H9 (cell line): Measurements from ENCODE around the gene ZNF26. TPM values are rescaled to one million over a fixed set of nuclear protein-coding genes. Genes with fewer than 3 reads are reported as not detected.
"Not testable (repeated sequence)": the region's sequence is repeated elsewhere in the genome, so short reads cannot be mapped to it uniquely, and the experiment has no call there.

ENCODE experiments used
- DNase-seq: peaks from one replicate; pipeline ENCODE4 v3.0.0-alpha.2; 2017
- H2AFZ ChIP-seq: one replicate; pipeline ENCODE4 v1.6.1; 2013; ENCODE audit warnings: mild to moderate bottlenecking, low read length, control low read depth, moderate library complexity
- H2AK5ac ChIP-seq: 2 replicates; pipeline ENCODE4 v1.6.1; 2013; ENCODE audit warnings: low read length, control low read depth, mixed read lengths; ENCODE audit not compliant: insufficient read length
- H2BK120ac ChIP-seq: one replicate; pipeline ENCODE4 v1.6.1; 2013; ENCODE audit warnings: low read depth, mild to moderate bottlenecking, low read length, control low read depth, inconsistent platforms; ENCODE audit not compliant: poor library complexity, severe bottlenecking
- H2BK12ac ChIP-seq: 2 replicates; pipeline ENCODE4 v1.6.1; 2013; ENCODE audit warnings: low read length, control low read depth, mixed read lengths, low read depth; ENCODE audit not compliant: insufficient read length
- H2BK15ac ChIP-seq: 2 replicates; pipeline ENCODE4 v1.6.1; 2013; ENCODE audit warnings: low read depth, low read length, control low read depth
- H2BK20ac ChIP-seq: one replicate; pipeline ENCODE4 v1.6.1; 2013; ENCODE audit warnings: low read depth, mild to moderate bottlenecking, low read length, control low read depth, inconsistent platforms; ENCODE audit not compliant: poor library complexity, severe bottlenecking
- H2BK5ac ChIP-seq: 2 replicates; pipeline ENCODE4 v1.6.1; 2013; ENCODE audit warnings: low read length, control low read depth, mixed read lengths; ENCODE audit not compliant: insufficient read length
- H3K14ac ChIP-seq: 2 replicates; pipeline ENCODE4 v1.6.1; 2013; ENCODE audit warnings: low read length, control low read depth; ENCODE audit not compliant: insufficient read depth
- H3K18ac ChIP-seq: 2 replicates; pipeline ENCODE4 v1.6.1; 2013; ENCODE audit warnings: low read depth, mild to moderate bottlenecking, mixed read lengths, low read length, control low read depth; ENCODE audit not compliant: insufficient read length
- H3K23ac ChIP-seq: 2 replicates; pipeline ENCODE4 v1.6.1; 2013; ENCODE audit warnings: low read length, control low read depth, mixed read lengths, low read depth; ENCODE audit not compliant: insufficient read length
- H3K23me2 ChIP-seq: 2 replicates; pipeline ENCODE4 v1.6.1; 2013; ENCODE audit warnings: low read depth, mild to moderate bottlenecking, mixed read lengths, low read length, control low read depth; ENCODE audit not compliant: insufficient read length, poor library complexity, severe bottlenecking
- H3K27ac ChIP-seq: 2 replicates; pipeline ENCODE4 v1.5.1; 2013; ENCODE audit warnings: low read length, control low read depth, mixed read lengths, low read depth; ENCODE audit not compliant: insufficient read length
- H3K27me3 ChIP-seq: 2 replicates; pipeline ENCODE4 v1.6.1; 2013; ENCODE audit warnings: low read length, control low read depth, inconsistent platforms; ENCODE audit not compliant: insufficient read depth
- H3K4ac ChIP-seq: 2 replicates; pipeline ENCODE4 v1.6.1; 2013; ENCODE audit warnings: low read depth, mild to moderate bottlenecking, control low read depth, inconsistent platforms, low read length, moderate library complexity
- H3K4me1 ChIP-seq: 2 replicates; pipeline ENCODE4 v1.6.1; 2013; ENCODE audit warnings: low read length, control low read depth, inconsistent platforms; ENCODE audit not compliant: insufficient read depth
- H3K4me2 ChIP-seq: 2 replicates; pipeline ENCODE4 v1.6.1; 2013; ENCODE audit warnings: low read length, control low read depth, mixed read lengths; ENCODE audit not compliant: insufficient read length, insufficient read depth
- H3K56ac ChIP-seq: 2 replicates; pipeline ENCODE4 v1.6.1; 2013; ENCODE audit warnings: low read depth, mild to moderate bottlenecking, mixed read lengths, low read length, control low read depth; ENCODE audit not compliant: insufficient read length
- H3K79me1 ChIP-seq: 2 replicates; pipeline ENCODE4 v1.6.1; 2013; ENCODE audit warnings: low read depth, mild to moderate bottlenecking, moderate library complexity, low read length, control low read depth, inconsistent platforms; ENCODE audit not compliant: insufficient read depth, poor library complexity, severe bottlenecking
- H3K79me2 ChIP-seq: 2 replicates; pipeline ENCODE4 v1.6.1; 2013; ENCODE audit warnings: low read length, control low read depth, inconsistent platforms; ENCODE audit not compliant: insufficient read depth
- H3K9ac ChIP-seq: 2 replicates; pipeline ENCODE4 v1.6.1; 2013; ENCODE audit warnings: low read length, control low read depth, mixed read lengths; ENCODE audit not compliant: insufficient read length; ENCODE audit errors: extremely low read depth
- H3K9me3 ChIP-seq: one replicate; pipeline ENCODE4 v1.6.1; 2013; ENCODE audit warnings: low read depth, low read length, inconsistent platforms; ENCODE audit not compliant: control insufficient read depth
- H3T11ph ChIP-seq: one replicate; pipeline ENCODE4 v1.6.1; 2013; ENCODE audit warnings: mild to moderate bottlenecking, low read length, control low read depth, inconsistent platforms
- H4K20me1 ChIP-seq: one replicate; pipeline ENCODE4 v1.6.1; 2013; ENCODE audit not compliant: control insufficient read depth, insufficient read length, insufficient read depth
- H4K5ac ChIP-seq: 2 replicates; pipeline ENCODE4 v1.6.1; 2013; ENCODE audit warnings: low read depth, mild to moderate bottlenecking, mixed read lengths, low read length, control low read depth; ENCODE audit not compliant: insufficient read length
- H4K8ac ChIP-seq: replicated peaks from 2 replicates; pipeline ENCODE4 v1.6.1; 2013; ENCODE audit warnings: low read length, control low read depth, mixed read lengths, low read depth; ENCODE audit not compliant: insufficient read length
- H4K91ac ChIP-seq: 2 replicates; pipeline ENCODE4 v1.6.1; 2013; ENCODE audit warnings: low read depth, mild to moderate bottlenecking, moderate library complexity, mixed read lengths, low read length, control low read depth; ENCODE audit not compliant: insufficient read length
- H3K27ac Mint-ChIP-seq, 3 experiments: 2 replicates in 2 of 3; 3 replicates in 1 of 3; pipeline ENCODE4 v1.8.0; 2020 to 2021; ENCODE audit warnings: mixed read lengths in 3 of 3, mild to moderate bottlenecking in 1 of 3, moderate library complexity in 1 of 3
- H3K27me3 Mint-ChIP-seq: 2 replicates; pipeline ENCODE4 v1.8.0; 2021; ENCODE audit warnings: low read depth, mild to moderate bottlenecking, moderate library complexity, mixed read lengths
- H3K36me3 Mint-ChIP-seq, 3 experiments: 2 replicates in 2 of 3; 3 replicates in 1 of 3; pipeline ENCODE4 v1.8.0; 2020 to 2021; ENCODE audit warnings: low read depth in 3 of 3, mixed read lengths in 3 of 3; ENCODE audit not compliant: insufficient read depth in 1 of 3
- H3K4me1 Mint-ChIP-seq, 2 experiments: 2 replicates each; pipeline ENCODE4 v1.8.0; 2020; ENCODE audit warnings: mixed read lengths in 2 of 2
- H3K4me3 Mint-ChIP-seq, 2 experiments: 2 replicates in 1 of 2; 3 replicates in 1 of 2; pipeline ENCODE4 v1.8.0; 2020 to 2021; ENCODE audit warnings: mild to moderate bottlenecking in 2 of 2, mixed read lengths in 2 of 2, moderate library complexity in 1 of 2
- H3K9me3 Mint-ChIP-seq, 2 experiments: 2 replicates in 1 of 2; 3 replicates in 1 of 2; pipeline ENCODE4 v1.8.0; 2020; ENCODE audit warnings: mild to moderate bottlenecking in 2 of 2, mixed read lengths in 2 of 2, moderate library complexity in 1 of 2
- WGBS: extraction: QIAGEN DNeasy Blood & Tissue Kit; methylation state at CpG from one replicate; pipeline ENCODE4 v1.1.7; 2013; ENCODE audit warnings: missing lambda C conversion rate, low lambda C conversion rate, mixed read lengths; ENCODE audit not compliant: insufficient read length; ENCODE audit errors: extremely low coverage; 5-methylcytosine and 5-hydroxymethylcytosine counted together
- total RNA-seq: library from RNA; stranded (reverse); gene quantifications from 2 replicates; pipeline ENCODE4 v1.2.1, GENCODE V29; 2021
- TF ChIP-seq, protein P1 (sequence below): fragments of 200-600 bp; sonication (generic); conservative IDR thresholded peaks from 3 replicates; pipeline ENCODE4 v1.8.0; 2021; ENCODE audit warnings: antibody characterized with exemption, mild to moderate bottlenecking

Gene ZNF26
- total RNA-seq, 1 experiment from 2014 or later: 13.2 TPM

DNA sequence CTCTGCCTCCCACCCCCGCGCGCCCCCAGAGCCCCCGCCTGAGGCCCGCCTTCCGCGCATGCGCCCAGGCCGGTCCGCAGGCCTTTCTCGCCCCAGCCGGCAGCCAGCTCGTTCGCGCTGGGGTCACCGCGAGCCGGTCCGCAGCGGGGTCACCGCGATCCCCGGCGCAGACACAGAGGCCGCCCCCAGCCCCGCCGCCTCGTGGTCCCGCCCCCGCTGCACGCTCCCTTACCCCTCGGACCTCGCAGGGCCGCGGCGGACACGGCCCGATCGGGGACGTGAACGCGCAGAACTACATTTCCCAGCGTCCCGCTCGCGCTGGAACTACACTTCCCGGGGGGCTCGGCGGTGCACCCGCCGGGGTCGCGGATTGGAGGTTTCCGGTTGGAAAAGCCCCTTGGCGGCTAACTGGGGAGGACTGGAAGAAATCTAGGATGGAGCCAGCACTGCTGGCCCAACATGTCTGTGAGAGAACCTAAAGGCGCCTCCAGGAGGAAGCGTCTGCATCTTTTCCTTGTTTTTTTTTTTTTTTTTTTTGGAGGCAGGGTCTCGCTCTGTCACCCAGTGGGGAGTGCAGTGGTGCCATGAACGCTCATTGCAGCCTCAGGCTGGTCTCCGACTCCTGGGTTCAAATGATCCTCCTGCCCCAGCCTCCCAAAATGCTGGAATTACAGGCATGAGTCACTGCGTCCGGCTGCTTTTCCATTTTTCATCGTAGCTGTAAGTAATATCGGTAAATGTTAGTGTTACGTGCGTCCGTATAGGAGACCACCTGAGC lies 30.0 kb upstream of the ZNF26 start, which contains the start of gene ZNF605:
Gene ZNF605, minus strand, starts transcription at position 296 of the 778 bp plus-strand sequence. CDS start 10,671 bp downstream, outside the sequence.
- H2AFZ ChIP-seq: no peak within 1 kb of the TSS

DNA sequence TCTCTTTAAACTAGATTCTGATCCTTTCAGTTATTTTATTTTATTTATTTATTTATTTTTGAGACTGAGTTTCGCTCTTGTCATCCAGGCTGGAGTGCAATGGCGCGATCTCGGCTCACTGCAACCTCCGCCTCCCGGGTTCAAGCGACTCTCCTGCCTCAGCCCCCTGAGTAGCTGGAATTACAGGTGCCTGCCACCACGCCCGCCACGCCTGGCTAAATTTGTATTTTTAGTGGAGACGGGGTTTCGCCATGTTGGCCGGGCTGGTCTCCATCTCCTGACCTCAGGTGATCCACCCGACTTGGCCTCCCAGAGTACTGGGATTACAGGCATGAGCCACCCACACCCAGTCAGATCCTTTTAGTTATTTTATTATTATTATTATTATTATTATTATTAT lies 24.4 kb upstream of the ZNF26 start:
- H3K18ac ChIP-seq, H3K27ac ChIP-seq, H3K27me3 Mint-ChIP-seq, H3K4me2 ChIP-seq, H4K91ac ChIP-seq, H3K4me3 Mint-ChIP-seq, H3K79me2 ChIP-seq, H3K4ac ChIP-seq, H3K9ac ChIP-seq, H4K8ac ChIP-seq, H2BK5ac ChIP-seq, H4K5ac ChIP-seq, H2BK15ac ChIP-seq, H2AFZ ChIP-seq, H3K56ac ChIP-seq, H2AK5ac ChIP-seq, H3K79me1 ChIP-seq, H4K20me1 ChIP-seq, H3K27ac Mint-ChIP-seq, H2BK12ac ChIP-seq, H3K4me1 Mint-ChIP-seq, H3K23me2 ChIP-seq, H3K14ac ChIP-seq, DNase-seq, H2BK120ac ChIP-seq, H3K27me3 ChIP-seq, H3T11ph ChIP-seq, H3K4me1 ChIP-seq, H3K23ac ChIP-seq, H2BK20ac ChIP-seq: not testable (repeated sequence)
- Mint-ChIP-seq H3K9me3 (peaks cover 72 to 78% of the 10 kb centered on the region in 2 experiments), H3K36me3 (peaks cover 24 to 33% (median 26%) of the 10 kb centered on the region in 3 experiments)
- H3K9me3 ChIP-seq: peaks cover 15% of the 10 kb centered on the region
- no CpG with 5 or more reads among the region's 14 CpGs for WGBS

More for the DNA sequence above, 30.0 kb upstream of the ZNF26 start, which contains the start of gene ZNF605:
- Histone ChIP-seq H3T11ph (no peak within 1 kb of the TSS), H3K23me2 (peaks cover 2% of the 10 kb centered on the region), H4K5ac (no peak within 1 kb of the TSS), H2BK120ac (no peak within 1 kb of the TSS), H4K20me1 (no peaks in the 10 kb centered on the region), H2BK12ac (no peak within 1 kb of the TSS), H2BK5ac (no peak within 1 kb of the TSS), H4K8ac (no peak within 1 kb of the TSS), H3K23ac (no peak within 1 kb of the TSS), H2BK20ac (no peak within 1 kb of the TSS), H3K79me2 (peaks cover 2% of the 10 kb centered on the region; the same call in 1 of the 2 replicates), H3K4ac (no peak within 1 kb of the TSS), H2BK15ac (no peak within 1 kb of the TSS), H4K91ac (no peak within 1 kb of the TSS), H3K9ac (peak within 1 kb of the TSS; percentile 63), H3K79me1 (no peaks in the 10 kb centered on the region), H2AK5ac (no peak within 1 kb of the TSS), H3K4me1 (no peaks in the 10 kb centered on the region), H3K18ac (peak within 1 kb of the TSS; percentile 70), H3K4me2 (peak within 1 kb of the TSS; percentile 71), H3K27ac (no peak within 1 kb of the TSS), H3K9me3 (peaks cover 8% of the 10 kb centered on the region), H3K27me3 (no peaks in the 10 kb centered on the region), H3K14ac (peak within 1 kb of the TSS; percentile 76; the same call in 1 of the 2 replicates), H3K56ac (no peak within 1 kb of the TSS)
- peak within 1 kb of the TSS; percentile 83 to 92 for H3K4me3 Mint-ChIP-seq
- TF ChIP-seq, protein P1, sequence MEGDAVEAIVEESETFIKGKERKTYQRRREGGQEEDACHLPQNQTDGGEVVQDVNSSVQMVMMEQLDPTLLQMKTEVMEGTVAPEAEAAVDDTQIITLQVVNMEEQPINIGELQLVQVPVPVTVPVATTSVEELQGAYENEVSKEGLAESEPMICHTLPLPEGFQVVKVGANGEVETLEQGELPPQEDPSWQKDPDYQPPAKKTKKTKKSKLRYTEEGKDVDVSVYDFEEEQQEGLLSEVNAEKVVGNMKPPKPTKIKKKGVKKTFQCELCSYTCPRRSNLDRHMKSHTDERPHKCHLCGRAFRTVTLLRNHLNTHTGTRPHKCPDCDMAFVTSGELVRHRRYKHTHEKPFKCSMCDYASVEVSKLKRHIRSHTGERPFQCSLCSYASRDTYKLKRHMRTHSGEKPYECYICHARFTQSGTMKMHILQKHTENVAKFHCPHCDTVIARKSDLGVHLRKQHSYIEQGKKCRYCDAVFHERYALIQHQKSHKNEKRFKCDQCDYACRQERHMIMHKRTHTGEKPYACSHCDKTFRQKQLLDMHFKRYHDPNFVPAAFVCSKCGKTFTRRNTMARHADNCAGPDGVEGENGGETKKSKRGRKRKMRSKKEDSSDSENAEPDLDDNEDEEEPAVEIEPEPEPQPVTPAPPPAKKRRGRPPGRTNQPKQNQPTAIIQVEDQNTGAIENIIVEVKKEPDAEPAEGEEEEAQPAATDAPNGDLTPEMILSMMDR: no peak
- peaks cover 2% of the 10 kb centered on the region; the same call in 1 of the 2 replicates for H3K27me3 Mint-ChIP-seq
- peaks cover 29 to 37% (median 36%) of the 10 kb centered on the region in 3 experiments for H3K36me3 Mint-ChIP-seq
- no CpG with 5 or more reads among the region's 67 CpGs for WGBS
- peak within 1 kb of the TSS; percentile 82 to 94 (median 92); a peak in 5 of 7 replicates for H3K27ac Mint-ChIP-seq
- DNase-seq: peak; percentile 94
- H3K9me3 Mint-ChIP-seq: peaks cover 64 to 71% of the 10 kb centered on the region in 2 experiments
- H3K4me1 Mint-ChIP-seq: peaks cover 11 to 12% of the 10 kb centered on the region in 2 experiments
